ENCODE measurements around the gene IFT20.

DNA sequence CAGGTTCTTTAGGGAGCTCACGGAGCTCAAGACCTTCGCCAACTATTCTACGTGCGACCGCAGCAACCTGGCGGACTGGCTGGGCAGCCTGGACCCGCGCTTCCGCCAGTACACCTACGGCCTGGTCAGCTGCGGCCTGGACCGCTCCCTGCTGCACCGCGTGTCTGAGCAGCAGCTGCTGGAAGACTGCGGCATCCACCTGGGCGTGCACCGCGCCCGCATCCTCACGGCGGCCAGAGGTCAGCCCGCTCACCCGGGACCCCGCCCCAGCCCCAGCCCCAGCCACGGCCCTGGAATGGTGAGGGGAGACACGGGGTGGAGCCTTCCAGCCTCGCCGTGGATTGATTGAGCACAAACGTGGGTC is 49.7 kb upstream of the IFT20 start:
- TF ChIP-seq, protein P1, sequence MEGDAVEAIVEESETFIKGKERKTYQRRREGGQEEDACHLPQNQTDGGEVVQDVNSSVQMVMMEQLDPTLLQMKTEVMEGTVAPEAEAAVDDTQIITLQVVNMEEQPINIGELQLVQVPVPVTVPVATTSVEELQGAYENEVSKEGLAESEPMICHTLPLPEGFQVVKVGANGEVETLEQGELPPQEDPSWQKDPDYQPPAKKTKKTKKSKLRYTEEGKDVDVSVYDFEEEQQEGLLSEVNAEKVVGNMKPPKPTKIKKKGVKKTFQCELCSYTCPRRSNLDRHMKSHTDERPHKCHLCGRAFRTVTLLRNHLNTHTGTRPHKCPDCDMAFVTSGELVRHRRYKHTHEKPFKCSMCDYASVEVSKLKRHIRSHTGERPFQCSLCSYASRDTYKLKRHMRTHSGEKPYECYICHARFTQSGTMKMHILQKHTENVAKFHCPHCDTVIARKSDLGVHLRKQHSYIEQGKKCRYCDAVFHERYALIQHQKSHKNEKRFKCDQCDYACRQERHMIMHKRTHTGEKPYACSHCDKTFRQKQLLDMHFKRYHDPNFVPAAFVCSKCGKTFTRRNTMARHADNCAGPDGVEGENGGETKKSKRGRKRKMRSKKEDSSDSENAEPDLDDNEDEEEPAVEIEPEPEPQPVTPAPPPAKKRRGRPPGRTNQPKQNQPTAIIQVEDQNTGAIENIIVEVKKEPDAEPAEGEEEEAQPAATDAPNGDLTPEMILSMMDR (IDR thresholded peaks at IDR 0.05; ENCODE audit: low read length) = no peak
- TF ChIP-seq EZH2 (IDR thresholded peaks at IDR 0.05; ENCODE audit: borderline replicate concordance, low read length) = no peak

All from OCI-LY1 (cell line).